ENCODE data around the gene AADACL2.
"Not testable (repeated sequence)": the region's sequence is repeated elsewhere in the genome, so short reads cannot be mapped to it uniquely, and the experiment has no call there.

AADACL2 gene

GRCh38 chr3:151775314-151776258 is 41.9 kb downstream of the AADACL2 start:
- Mint-ChIP-seq H3K36me3 (no peaks in the 10 kb centered on the region), H3K4me1 (no peaks in the 10 kb centered on the region), H3K27ac (no peak overlapping the region)

GRCh38 chr3:151776259-151776740 is 42.6 kb downstream of the AADACL2 start:
- no peaks in the 10 kb centered on the region for H3K9me3 Mint-ChIP-seq
- no peaks in the 10 kb centered on the region for H3K36me3 Mint-ChIP-seq
- CTCF ChIA-PET = no interaction called here
- no peak overlapping the region for H3K27ac Mint-ChIP-seq
- DNase-seq = no peak
- H3K4me1 Mint-ChIP-seq = no peaks in the 10 kb centered on the region
- no peak overlapping the region for H3K4me3 Mint-ChIP-seq
- H3K27me3 Mint-ChIP-seq = no peaks in the 10 kb centered on the region

More at GRCh38 chr3:151775314-151776258, 41.9 kb downstream of the AADACL2 start:
- DNase-seq = no peak
- H3K27me3 Mint-ChIP-seq = no peaks in the 10 kb centered on the region
- no peaks in the 10 kb centered on the region for H3K9me3 Mint-ChIP-seq
- no peak overlapping the region for H3K4me3 Mint-ChIP-seq
- CTCF ChIA-PET = no interaction called here

DNA sequence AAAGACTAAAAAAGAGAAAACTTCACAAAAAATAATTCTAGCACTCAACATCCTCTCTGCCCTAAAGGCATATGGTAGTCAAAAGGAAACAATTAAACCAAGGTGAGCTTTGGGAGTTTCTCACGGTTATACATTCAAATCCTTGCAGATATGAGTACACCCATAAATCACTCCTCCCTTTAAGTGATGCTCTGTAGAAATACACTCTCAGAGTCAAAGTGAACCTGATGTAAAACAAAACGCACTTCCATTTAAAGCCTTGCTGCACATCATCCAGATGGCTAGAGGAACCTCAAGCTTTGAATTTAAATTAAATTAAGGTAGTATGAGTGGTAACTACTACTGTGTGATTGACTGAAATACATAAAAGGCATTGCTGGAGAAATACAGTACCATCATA is 44.2 kb downstream of the AADACL2 start:
- no peaks in the 10 kb centered on the region for H3K36me3 Mint-ChIP-seq
- no peaks in the 10 kb centered on the region for H3K27me3 Mint-ChIP-seq
- no peak overlapping the region for H3K27ac Mint-ChIP-seq
- CTCF ChIA-PET = no interaction called here
- no peak for DNase-seq
- H3K4me1 Mint-ChIP-seq = no peaks in the 10 kb centered on the region
- no peak overlapping the region for H3K4me3 Mint-ChIP-seq
- H3K9me3 Mint-ChIP-seq = no peaks in the 10 kb centered on the region

DNA sequence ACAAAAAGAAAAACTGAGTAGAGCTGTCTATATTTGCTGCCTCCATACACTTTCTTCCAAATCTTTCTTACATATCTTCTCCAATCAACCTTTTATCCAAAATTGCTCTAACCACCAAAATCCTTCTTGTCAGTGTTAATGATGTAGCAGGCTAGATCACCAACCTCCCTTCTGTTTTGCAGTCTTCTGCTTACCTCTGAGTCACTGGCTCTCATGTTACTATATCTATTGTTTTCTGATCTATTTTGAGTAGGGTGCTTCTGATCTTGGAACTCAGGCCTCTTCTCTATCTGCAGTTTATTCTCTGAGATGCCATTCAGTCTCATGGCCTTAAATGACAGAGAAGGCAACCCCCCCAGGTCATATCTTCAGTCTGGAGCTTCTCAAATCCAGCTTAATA is 53.9 kb downstream of the AADACL2 start:
- Mint-ChIP-seq H3K4me3 (no peak overlapping the region), H3K9me3 (no peaks in the 10 kb centered on the region), H3K27me3 (no peaks in the 10 kb centered on the region), H3K4me1 (no peaks in the 10 kb centered on the region), H3K36me3 (no peaks in the 10 kb centered on the region), H3K27ac (no peak overlapping the region)
- CTCF ChIA-PET = no interaction called here
- no peak for DNase-seq

DNA sequence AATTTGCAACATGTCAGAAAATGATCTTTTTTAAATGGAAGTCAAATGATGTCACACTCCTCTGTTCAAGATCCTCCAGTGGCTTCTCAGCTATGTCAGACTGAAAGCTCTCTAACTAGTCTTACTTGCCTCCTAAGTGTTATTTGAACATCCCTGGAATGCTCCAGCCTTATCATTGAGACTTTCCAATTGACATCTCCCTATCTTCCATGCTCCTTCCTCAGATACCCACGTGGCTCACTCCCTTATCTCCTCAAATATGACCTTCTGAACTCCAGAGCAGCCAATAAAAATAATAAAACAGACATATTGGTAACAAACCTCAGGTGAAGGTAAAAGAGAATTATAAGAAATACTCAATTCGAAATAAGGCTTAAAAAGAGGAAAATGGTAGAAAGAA is 54.7 kb downstream of the AADACL2 start:
- DNase-seq = no peak
- no peak overlapping the region for H3K27ac Mint-ChIP-seq
- no peaks in the 10 kb centered on the region for H3K4me1 Mint-ChIP-seq
- no peaks in the 10 kb centered on the region for H3K36me3 Mint-ChIP-seq
- H3K4me3 Mint-ChIP-seq = no peak overlapping the region
- H3K27me3 Mint-ChIP-seq = no peaks in the 10 kb centered on the region
- CTCF ChIA-PET = no interaction called here
- H3K9me3 Mint-ChIP-seq = no peaks in the 10 kb centered on the region

- Mint-ChIP-seq H3K27ac (no peak overlapping the region), H3K9me3 (no peaks in the 10 kb centered on the region), H3K36me3 (no peaks in the 10 kb centered on the region), H3K4me3 (no peak overlapping the region), H3K27me3 (no peaks in the 10 kb centered on the region), H3K4me1 (no peaks in the 10 kb centered on the region)
- CTCF ChIA-PET = no interaction called here
- no peak for DNase-seq
Observed at GRCh38 chr3:151789853-151790463, 56.2 kb downstream of the AADACL2 start.

DNA sequence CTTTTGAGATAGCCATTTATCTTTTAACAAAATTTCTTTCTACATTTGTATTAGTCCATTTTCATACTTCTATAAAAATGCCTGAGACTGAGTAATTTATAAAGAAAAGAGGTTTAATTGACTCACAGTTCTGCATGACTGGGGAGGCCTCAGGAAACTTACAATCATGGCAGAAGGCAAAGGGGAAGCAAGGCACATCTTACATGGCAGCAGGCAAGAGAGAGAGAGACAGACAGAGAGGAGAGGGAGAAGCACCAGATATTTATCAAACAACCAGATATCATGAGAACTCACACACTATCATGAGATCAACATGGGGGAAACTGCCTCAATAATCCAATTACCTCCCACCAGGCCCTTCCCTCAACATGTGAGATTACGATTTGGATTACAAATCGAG is 57.0 kb downstream of the AADACL2 start:
- H3K4me3 Mint-ChIP-seq, H3K27ac Mint-ChIP-seq, H3K4me1 Mint-ChIP-seq, H3K9me3 Mint-ChIP-seq, H3K27me3 Mint-ChIP-seq, DNase-seq, CTCF ChIA-PET, H3K36me3 Mint-ChIP-seq: not testable (repeated sequence)

- Mint-ChIP-seq H3K36me3 (no peaks in the 10 kb centered on the region), H3K27me3 (no peaks in the 10 kb centered on the region), H3K27ac (no peak overlapping the region), H3K4me3 (no peak overlapping the region), H3K9me3 (no peaks in the 10 kb centered on the region), H3K4me1 (no peaks in the 10 kb centered on the region)
- DNase-seq = no peak
- CTCF ChIA-PET = no interaction called here
Observed at GRCh38 chr3:151792411-151792810, 58.7 kb downstream of the AADACL2 start.

- H3K27me3 Mint-ChIP-seq = no peaks in the 10 kb centered on the region
- H3K9me3 Mint-ChIP-seq = no peaks in the 10 kb centered on the region
- no peak overlapping the region for H3K4me3 Mint-ChIP-seq
- CTCF ChIA-PET = interaction anchor here (0.6 kb wide), 1 partner anchor 395 kb away, joined by 5 read pairs; no protein-coding TSS in a partner anchor
- no peak for DNase-seq
- H3K4me1 Mint-ChIP-seq = no peaks in the 10 kb centered on the region
- no peak overlapping the region for H3K27ac Mint-ChIP-seq
- H3K36me3 Mint-ChIP-seq = no peaks in the 10 kb centered on the region
Observed at GRCh38 chr3:151793636-151794035, 59.9 kb downstream of the AADACL2 start.

GRCh38 chr3:151794080-151794479 is 60.4 kb downstream of the AADACL2 start:
- no peaks in the 10 kb centered on the region for H3K27me3 Mint-ChIP-seq
- no peaks in the 10 kb centered on the region for H3K4me1 Mint-ChIP-seq
- H3K4me3 Mint-ChIP-seq = no peak overlapping the region
- CTCF ChIA-PET = no interaction called here
- no peak overlapping the region for H3K27ac Mint-ChIP-seq
- no peaks in the 10 kb centered on the region for H3K36me3 Mint-ChIP-seq
- no peaks in the 10 kb centered on the region for H3K9me3 Mint-ChIP-seq
- DNase-seq = no peak

GRCh38 chr3:151795276-151795675 is 61.5 kb downstream of the AADACL2 start:
- no peak for DNase-seq
- H3K4me3 Mint-ChIP-seq = no peak overlapping the region
- no peak overlapping the region for H3K27ac Mint-ChIP-seq
- CTCF ChIA-PET = no interaction called here
- H3K4me1 Mint-ChIP-seq = no peaks in the 10 kb centered on the region
- no peaks in the 10 kb centered on the region for H3K36me3 Mint-ChIP-seq
- no peaks in the 10 kb centered on the region for H3K9me3 Mint-ChIP-seq
- H3K27me3 Mint-ChIP-seq = no peaks in the 10 kb centered on the region

GRCh38 chr3:151796105-151796680 is 62.5 kb downstream of the AADACL2 start:
- no peaks in the 10 kb centered on the region for H3K36me3 Mint-ChIP-seq
- DNase-seq = no peak
- H3K9me3 Mint-ChIP-seq = no peaks in the 10 kb centered on the region
- no peak overlapping the region for H3K27ac Mint-ChIP-seq
- no peak overlapping the region for H3K4me3 Mint-ChIP-seq
- H3K27me3 Mint-ChIP-seq = no peaks in the 10 kb centered on the region
- H3K4me1 Mint-ChIP-seq = no peaks in the 10 kb centered on the region
- CTCF ChIA-PET = no interaction called here

DNA sequence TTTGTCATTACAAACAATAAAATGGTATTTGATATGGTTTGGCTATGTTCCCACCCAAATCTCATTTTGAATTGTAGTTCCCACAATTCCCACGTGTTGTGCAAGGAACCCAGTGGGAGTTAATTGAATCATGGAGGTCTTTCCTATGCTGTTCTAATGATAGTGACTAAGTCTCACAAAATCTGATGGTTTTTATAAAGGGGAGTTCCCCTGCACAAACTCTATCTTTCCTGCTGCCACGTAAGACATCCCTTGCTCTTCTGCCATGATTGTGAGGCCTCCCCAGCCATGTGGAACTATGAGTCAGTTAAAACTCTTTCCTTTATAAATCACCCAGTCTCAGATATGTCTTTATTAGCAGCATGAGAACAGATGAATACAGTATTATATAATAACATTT is 64.7 kb downstream of the AADACL2 start:
- Mint-ChIP-seq H3K4me3 (no peak overlapping the region), H3K27me3 (no peaks in the 10 kb centered on the region), H3K9me3 (no peaks in the 10 kb centered on the region), H3K4me1 (no peaks in the 10 kb centered on the region), H3K36me3 (no peaks in the 10 kb centered on the region), H3K27ac (no peak overlapping the region)
- CTCF ChIA-PET = no interaction called here
- DNase-seq = no peak

GRCh38 chr3:151800431-151800830 is 66.7 kb downstream of the AADACL2 start:
- no peaks in the 10 kb centered on the region for H3K9me3 Mint-ChIP-seq
- no peaks in the 10 kb centered on the region for H3K36me3 Mint-ChIP-seq
- H3K4me1 Mint-ChIP-seq = no peaks in the 10 kb centered on the region
- H3K27me3 Mint-ChIP-seq = no peaks in the 10 kb centered on the region
- no peak overlapping the region for H3K4me3 Mint-ChIP-seq
- CTCF ChIA-PET = no interaction called here
- H3K27ac Mint-ChIP-seq = no peak overlapping the region
- DNase-seq = no peak

- CTCF ChIA-PET = no interaction called here
- Mint-ChIP-seq H3K4me3 (no peak overlapping the region), H3K9me3 (no peaks in the 10 kb centered on the region), H3K36me3 (no peaks in the 10 kb centered on the region), H3K27me3 (no peaks in the 10 kb centered on the region), H3K4me1 (no peaks in the 10 kb centered on the region), H3K27ac (no peak overlapping the region)
- no peak for DNase-seq
Observed at GRCh38 chr3:151804267-151804666, 70.5 kb downstream of the AADACL2 start.
